Measurements from ENCODE around the gene THSD7B.

DNA sequence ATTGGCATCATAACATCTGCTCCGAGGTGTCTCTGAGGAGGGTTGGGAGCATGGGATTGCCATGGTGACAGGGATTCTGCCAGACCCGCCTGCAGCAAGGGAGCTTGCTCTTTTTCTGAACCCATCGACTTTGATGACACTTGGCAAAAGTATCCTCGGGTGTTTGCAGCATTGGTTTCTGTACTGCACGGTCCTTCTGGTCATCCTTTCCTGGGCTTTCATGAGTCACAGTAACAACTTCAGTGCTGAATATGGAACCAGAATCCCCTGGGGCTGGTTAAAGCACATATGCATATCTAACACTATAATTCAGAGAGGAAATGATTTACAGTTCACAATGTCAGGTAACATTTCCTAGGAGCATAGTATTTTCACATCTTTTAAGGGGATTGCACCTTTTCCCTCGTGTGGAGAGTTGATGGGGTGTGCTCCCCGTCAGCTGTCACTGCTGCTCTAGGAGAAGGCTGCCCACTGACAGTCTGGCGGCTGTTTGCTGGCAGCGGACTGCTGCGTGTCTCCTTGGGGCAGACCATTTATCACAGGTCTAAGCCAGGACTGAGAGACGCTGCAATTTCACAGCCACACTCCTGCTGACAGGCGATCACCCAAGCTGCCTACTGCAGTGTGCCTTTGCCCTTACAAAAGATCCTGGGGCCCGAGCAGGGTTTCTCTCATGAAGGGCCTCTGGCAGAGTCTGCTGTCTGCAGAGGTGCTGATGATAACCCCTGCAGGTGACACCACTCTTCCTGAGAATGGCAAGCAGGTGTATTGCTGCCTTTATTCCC lies 425.3 kb downstream of the THSD7B start:
- TF ChIP-seq, protein P1, sequence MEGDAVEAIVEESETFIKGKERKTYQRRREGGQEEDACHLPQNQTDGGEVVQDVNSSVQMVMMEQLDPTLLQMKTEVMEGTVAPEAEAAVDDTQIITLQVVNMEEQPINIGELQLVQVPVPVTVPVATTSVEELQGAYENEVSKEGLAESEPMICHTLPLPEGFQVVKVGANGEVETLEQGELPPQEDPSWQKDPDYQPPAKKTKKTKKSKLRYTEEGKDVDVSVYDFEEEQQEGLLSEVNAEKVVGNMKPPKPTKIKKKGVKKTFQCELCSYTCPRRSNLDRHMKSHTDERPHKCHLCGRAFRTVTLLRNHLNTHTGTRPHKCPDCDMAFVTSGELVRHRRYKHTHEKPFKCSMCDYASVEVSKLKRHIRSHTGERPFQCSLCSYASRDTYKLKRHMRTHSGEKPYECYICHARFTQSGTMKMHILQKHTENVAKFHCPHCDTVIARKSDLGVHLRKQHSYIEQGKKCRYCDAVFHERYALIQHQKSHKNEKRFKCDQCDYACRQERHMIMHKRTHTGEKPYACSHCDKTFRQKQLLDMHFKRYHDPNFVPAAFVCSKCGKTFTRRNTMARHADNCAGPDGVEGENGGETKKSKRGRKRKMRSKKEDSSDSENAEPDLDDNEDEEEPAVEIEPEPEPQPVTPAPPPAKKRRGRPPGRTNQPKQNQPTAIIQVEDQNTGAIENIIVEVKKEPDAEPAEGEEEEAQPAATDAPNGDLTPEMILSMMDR (IDR thresholded peaks at IDR 0.05; ENCODE audit: poor library complexity, severe bottlenecking) = peak; percentile 8
- no peak for TF ChIP-seq RAD21 (conservative IDR thresholded peaks at IDR 0.05)
- TF ChIP-seq POLR2AphosphoS5 (IDR thresholded peaks at IDR 0.05) = no peak
- peak; percentile 14 for TF ChIP-seq EP300 (conservative IDR thresholded peaks at IDR 0.05; ENCODE audit: poor library complexity, severe bottlenecking)
- TF ChIP-seq MXI1 (conservative IDR thresholded peaks at IDR 0.05; ENCODE audit: poor library complexity, severe bottlenecking) = no peak
- no peak for TF ChIP-seq EZH2 (IDR thresholded peaks at IDR 0.05; ENCODE audit: borderline replicate concordance, insufficient read depth, low read length, poor library complexity, severe bottlenecking)
- TF ChIP-seq, protein P2, sequence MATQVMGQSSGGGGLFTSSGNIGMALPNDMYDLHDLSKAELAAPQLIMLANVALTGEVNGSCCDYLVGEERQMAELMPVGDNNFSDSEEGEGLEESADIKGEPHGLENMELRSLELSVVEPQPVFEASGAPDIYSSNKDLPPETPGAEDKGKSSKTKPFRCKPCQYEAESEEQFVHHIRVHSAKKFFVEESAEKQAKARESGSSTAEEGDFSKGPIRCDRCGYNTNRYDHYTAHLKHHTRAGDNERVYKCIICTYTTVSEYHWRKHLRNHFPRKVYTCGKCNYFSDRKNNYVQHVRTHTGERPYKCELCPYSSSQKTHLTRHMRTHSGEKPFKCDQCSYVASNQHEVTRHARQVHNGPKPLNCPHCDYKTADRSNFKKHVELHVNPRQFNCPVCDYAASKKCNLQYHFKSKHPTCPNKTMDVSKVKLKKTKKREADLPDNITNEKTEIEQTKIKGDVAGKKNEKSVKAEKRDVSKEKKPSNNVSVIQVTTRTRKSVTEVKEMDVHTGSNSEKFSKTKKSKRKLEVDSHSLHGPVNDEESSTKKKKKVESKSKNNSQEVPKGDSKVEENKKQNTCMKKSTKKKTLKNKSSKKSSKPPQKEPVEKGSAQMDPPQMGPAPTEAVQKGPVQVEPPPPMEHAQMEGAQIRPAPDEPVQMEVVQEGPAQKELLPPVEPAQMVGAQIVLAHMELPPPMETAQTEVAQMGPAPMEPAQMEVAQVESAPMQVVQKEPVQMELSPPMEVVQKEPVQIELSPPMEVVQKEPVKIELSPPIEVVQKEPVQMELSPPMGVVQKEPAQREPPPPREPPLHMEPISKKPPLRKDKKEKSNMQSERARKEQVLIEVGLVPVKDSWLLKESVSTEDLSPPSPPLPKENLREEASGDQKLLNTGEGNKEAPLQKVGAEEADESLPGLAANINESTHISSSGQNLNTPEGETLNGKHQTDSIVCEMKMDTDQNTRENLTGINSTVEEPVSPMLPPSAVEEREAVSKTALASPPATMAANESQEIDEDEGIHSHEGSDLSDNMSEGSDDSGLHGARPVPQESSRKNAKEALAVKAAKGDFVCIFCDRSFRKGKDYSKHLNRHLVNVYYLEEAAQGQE (IDR thresholded peaks at IDR 0.05; ENCODE audit: borderline replicate concordance) = no peak
- no peak for TF ChIP-seq TAF1 (IDR thresholded peaks at IDR 0.05; ENCODE audit: low read depth)
- TF ChIP-seq SMC3 (conservative IDR thresholded peaks at IDR 0.05; ENCODE audit: poor library complexity) = no peak
